ENCODE data around the gene LCE2A.

LCE2A gene

DNA sequence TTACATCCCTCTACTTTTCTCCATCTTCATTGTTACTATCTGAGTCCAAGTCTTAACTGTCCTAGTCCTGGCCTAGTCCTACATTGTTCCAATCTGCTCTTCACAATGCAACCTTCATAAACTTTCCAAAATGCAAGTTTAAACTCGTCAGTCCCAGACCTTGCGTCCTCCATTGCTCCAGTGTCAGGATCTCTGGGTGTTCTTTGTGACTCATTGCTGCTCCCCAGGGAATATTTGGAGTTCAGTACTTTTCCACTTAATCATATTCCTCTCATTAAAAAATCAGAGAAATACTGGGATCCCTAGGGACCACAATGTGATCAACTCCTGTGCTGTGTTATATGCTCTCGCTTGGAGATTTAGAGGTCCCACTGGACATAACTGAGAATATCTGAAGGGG lies 41.7 kb downstream of the LCE2A start:
- H2AFZ ChIP-seq = no peak overlapping the region
- no peak overlapping the region for H3K9ac ChIP-seq
- no peaks in the 10 kb centered on the region for H3K9me3 ChIP-seq (ENCODE audit: control insufficient read depth, low read length)
- no peak overlapping the region for H3K27ac ChIP-seq
- no peak overlapping the region for H3K4me2 ChIP-seq (ENCODE audit: low read length)
- TF ChIP-seq, protein P1, sequence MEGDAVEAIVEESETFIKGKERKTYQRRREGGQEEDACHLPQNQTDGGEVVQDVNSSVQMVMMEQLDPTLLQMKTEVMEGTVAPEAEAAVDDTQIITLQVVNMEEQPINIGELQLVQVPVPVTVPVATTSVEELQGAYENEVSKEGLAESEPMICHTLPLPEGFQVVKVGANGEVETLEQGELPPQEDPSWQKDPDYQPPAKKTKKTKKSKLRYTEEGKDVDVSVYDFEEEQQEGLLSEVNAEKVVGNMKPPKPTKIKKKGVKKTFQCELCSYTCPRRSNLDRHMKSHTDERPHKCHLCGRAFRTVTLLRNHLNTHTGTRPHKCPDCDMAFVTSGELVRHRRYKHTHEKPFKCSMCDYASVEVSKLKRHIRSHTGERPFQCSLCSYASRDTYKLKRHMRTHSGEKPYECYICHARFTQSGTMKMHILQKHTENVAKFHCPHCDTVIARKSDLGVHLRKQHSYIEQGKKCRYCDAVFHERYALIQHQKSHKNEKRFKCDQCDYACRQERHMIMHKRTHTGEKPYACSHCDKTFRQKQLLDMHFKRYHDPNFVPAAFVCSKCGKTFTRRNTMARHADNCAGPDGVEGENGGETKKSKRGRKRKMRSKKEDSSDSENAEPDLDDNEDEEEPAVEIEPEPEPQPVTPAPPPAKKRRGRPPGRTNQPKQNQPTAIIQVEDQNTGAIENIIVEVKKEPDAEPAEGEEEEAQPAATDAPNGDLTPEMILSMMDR (IDR thresholded peaks at IDR 0.05) = no peak
- no peaks in the 10 kb centered on the region for H3K36me3 ChIP-seq (ENCODE audit: control insufficient read depth, insufficient read depth, low read length)
- H3K4me1 ChIP-seq = no peaks in the 10 kb centered on the region
- no peaks in the 10 kb centered on the region for H3K27me3 ChIP-seq (ENCODE audit: control insufficient read depth, insufficient read depth, low read length)
- H3K4me3 ChIP-seq (ENCODE audit: low read depth, low read length) = no peak overlapping the region
- no peaks in the 10 kb centered on the region for H3K79me2 ChIP-seq

DNA sequence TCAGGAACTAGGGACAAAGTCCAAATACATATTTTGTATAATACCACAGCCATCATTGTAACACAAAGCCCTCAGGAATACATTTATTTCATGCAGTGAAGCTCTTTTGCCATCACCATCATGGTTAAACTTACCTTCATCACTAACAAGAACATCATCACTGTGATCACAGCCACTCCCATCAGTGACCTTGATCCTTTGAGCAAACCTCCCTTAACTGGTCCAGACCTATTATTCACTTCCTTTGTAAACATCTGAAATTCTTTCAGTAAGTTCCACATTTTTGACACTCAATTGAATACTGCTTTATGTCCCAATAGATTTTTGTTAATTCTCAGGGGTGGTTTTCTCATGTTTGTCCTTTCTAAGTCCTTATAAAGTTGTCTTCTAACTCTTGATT lies 43.5 kb downstream of the LCE2A start:
- no peak overlapping the region for H2AFZ ChIP-seq

DNA sequence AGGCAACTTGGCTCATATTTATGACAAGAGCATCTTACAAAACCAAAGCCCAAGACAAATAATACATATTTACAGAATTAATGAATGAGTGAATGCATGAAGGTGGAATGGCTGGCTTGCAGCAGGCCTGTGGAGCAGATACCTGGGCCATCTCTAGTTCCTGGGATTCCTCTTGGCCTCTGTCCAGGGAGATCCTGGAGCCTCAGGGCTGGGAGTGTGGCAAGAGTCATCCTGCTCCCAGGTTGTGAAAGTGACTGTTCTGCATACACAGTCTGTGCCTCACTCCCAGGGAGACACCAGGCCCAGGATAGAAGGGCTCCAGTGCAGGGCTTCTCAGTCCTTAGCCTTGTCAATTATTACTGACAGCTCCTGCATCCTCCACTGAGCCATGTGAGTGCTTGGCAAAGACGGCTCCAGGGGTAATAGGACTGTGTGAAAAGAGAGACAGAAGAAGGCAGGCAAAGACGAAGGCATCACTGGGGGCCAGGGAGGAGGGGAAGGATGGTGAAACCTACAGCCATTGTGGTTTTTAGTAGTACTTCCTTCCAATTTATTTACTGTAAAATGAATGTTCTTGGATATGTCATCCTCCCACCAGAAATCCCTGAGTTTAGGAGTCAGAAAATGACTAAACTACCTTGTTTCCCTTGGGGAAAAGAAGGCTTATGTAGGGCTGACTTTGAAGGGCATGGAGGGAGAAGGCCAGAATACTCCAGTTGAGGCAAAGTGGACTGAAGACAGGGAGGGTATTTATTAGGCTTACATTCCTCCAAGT lies 45.4 kb downstream of the LCE2A start:
- H2AFZ ChIP-seq = no peak overlapping the region
- H3K27ac ChIP-seq = no peak overlapping the region

More for the DNA sequence above, 43.5 kb downstream of the LCE2A start:
- Histone ChIP-seq H3K9me3 (ENCODE audit: control insufficient read depth, low read length) (no peaks in the 10 kb centered on the region), H3K4me3 (ENCODE audit: low read depth, low read length) (no peak overlapping the region), H3K79me2 (no peaks in the 10 kb centered on the region), H3K27me3 (ENCODE audit: control insufficient read depth, insufficient read depth, low read length) (no peaks in the 10 kb centered on the region), H3K27ac (no peak overlapping the region), H3K9ac (no peak overlapping the region), H3K4me2 (ENCODE audit: low read length) (no peak overlapping the region), H3K36me3 (ENCODE audit: control insufficient read depth, insufficient read depth, low read length) (no peaks in the 10 kb centered on the region), H3K4me1 (no peaks in the 10 kb centered on the region)
- TF ChIP-seq, protein P1 (IDR thresholded peaks at IDR 0.05) = no peak

DNA sequence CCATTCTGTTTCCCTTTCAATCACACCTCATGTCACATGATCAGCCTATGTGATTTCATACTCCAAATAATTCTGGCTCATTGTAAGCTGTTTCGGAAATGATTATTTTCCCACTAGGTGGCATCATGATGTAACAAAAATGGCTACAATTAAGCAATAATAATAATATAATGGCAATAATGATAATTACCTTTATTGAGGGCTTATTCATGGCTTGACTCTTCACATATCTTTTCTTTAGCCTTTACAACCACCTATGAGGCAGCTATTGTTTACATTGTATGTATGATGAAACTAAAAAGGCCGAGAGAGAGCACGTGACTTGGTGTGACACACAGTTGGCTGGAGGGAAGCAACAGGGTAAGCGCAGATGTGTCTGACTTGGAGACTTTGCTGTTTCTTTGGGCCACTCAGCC lies 47.2 kb downstream of the LCE2A start:
- no peak overlapping the region for H2AFZ ChIP-seq
- no peak overlapping the region for H3K4me2 ChIP-seq (ENCODE audit: low read length)
- no peak overlapping the region for H3K9ac ChIP-seq
- no peaks in the 10 kb centered on the region for H3K79me2 ChIP-seq
- H3K9me3 ChIP-seq (ENCODE audit: control insufficient read depth, low read length) = no peaks in the 10 kb centered on the region
- H3K27ac ChIP-seq = no peak overlapping the region
- TF ChIP-seq, protein P1 (IDR thresholded peaks at IDR 0.05) = no peak
- H3K4me1 ChIP-seq = no peaks in the 10 kb centered on the region
- no peaks in the 10 kb centered on the region for H3K27me3 ChIP-seq (ENCODE audit: control insufficient read depth, insufficient read depth, low read length)
- no peak overlapping the region for H3K4me3 ChIP-seq (ENCODE audit: low read depth, low read length)
- no peaks in the 10 kb centered on the region for H3K36me3 ChIP-seq (ENCODE audit: control insufficient read depth, insufficient read depth, low read length)

More for the DNA sequence above, 45.4 kb downstream of the LCE2A start:
- Histone ChIP-seq H3K4me2 (ENCODE audit: low read length) (no peak overlapping the region), H3K4me3 (ENCODE audit: low read depth, low read length) (no peak overlapping the region), H3K36me3 (ENCODE audit: control insufficient read depth, insufficient read depth, low read length) (no peaks in the 10 kb centered on the region), H3K9me3 (ENCODE audit: control insufficient read depth, low read length) (no peaks in the 10 kb centered on the region), H3K79me2 (no peaks in the 10 kb centered on the region), H3K27me3 (ENCODE audit: control insufficient read depth, insufficient read depth, low read length) (no peaks in the 10 kb centered on the region), H3K4me1 (no peaks in the 10 kb centered on the region), H3K9ac (no peak overlapping the region)
- TF ChIP-seq, protein P1 (IDR thresholded peaks at IDR 0.05) = no peak
